A673 (cell line): ENCODE measurements around the gene TRIM15.
"Not testable (repeated sequence)": the region's sequence is repeated elsewhere in the genome, so short reads cannot be mapped to it uniquely, and the experiment has no call there.

Source experiments
- EZH2 ChIP-seq: fragments of 200-600 bp; sonication (generic); IDR thresholded peaks from 2 replicates; pipeline ENCODE4 v1.6.1; 2017; ENCODE audit warnings: borderline replicate concordance, low read depth, mild to moderate bottlenecking, mixed read lengths, antibody characterized with exemption, low read length; ENCODE audit not compliant: poor library complexity, severe bottlenecking
- TF ChIP-seq, protein P1 (sequence below): fragments of 300-800, 200-600 bp; sonication (generic); conservative IDR thresholded peaks from 2 replicates; pipeline ENCODE4 v1.5.1; 2017; ENCODE audit warnings: low read depth, mild to moderate bottlenecking, antibody characterized with exemption, low read length, moderate library complexity, mixed read lengths

DNA sequence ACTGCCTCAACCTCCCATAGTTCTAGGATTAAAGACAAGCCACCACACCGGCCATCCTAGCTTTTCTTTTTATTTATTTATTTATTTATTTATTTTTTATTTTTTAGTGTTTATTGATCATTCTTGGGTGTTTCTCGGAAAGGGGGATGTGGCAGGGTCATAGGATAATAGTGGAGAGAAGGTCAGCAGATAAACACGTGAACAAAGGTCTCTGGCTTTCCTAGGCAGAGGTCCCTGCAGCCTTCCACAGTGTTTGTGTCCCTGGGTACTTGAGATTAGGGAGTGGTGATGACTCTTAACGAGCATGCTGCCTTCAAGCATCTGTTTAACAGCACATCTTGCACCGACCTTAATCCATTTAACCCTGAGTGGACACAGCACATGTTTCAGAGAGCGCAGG, 58.0 kb downstream of the TRIM15 start:
- TF ChIP-seq, protein P1, sequence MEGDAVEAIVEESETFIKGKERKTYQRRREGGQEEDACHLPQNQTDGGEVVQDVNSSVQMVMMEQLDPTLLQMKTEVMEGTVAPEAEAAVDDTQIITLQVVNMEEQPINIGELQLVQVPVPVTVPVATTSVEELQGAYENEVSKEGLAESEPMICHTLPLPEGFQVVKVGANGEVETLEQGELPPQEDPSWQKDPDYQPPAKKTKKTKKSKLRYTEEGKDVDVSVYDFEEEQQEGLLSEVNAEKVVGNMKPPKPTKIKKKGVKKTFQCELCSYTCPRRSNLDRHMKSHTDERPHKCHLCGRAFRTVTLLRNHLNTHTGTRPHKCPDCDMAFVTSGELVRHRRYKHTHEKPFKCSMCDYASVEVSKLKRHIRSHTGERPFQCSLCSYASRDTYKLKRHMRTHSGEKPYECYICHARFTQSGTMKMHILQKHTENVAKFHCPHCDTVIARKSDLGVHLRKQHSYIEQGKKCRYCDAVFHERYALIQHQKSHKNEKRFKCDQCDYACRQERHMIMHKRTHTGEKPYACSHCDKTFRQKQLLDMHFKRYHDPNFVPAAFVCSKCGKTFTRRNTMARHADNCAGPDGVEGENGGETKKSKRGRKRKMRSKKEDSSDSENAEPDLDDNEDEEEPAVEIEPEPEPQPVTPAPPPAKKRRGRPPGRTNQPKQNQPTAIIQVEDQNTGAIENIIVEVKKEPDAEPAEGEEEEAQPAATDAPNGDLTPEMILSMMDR: not testable (repeated sequence)
- TF ChIP-seq EZH2: not testable (repeated sequence)
